GM18508 (cell line): ENCODE measurements around the gene CRTAP.
"Not testable (repeated sequence)": the region's sequence is repeated elsewhere in the genome, so short reads cannot be mapped to it uniquely, and the experiment has no call there.

ENCODE experiments used
- ATAC-seq: cut with Tn5 transposase; IDR thresholded peaks from one replicate; pipeline ENCODE4 v1.9.1; 2021; ENCODE audit warnings: moderate number of reproducible peaks; ENCODE audit not compliant: insufficient read depth, unreplicated experiment

The CRTAP gene

DNA sequence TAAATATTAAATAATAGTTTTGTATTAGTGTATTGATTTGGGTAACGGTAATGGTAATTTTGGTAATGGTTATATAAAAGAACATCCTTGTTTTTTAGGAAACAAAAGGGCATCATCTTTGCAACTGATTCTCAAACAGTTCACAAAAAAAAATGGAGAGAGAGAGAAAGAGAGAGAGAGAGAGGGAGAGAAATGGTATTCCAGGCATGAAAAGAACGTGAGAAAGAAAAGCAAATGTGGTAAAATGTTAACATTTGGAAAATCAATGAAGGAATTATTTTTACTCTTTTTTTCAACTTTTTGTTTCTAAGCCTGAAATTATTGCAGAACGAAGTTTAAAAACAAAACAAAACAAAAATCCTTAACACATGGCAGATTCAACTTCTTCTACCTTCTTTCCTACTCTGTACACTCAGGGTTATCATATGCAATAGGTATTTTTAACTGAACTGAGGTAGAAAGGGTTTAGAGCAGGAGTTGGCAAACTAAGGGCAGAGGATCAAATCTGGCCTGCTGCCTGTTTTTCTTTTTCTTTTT is 14.6 kb upstream of the CRTAP start:
- ATAC-seq, result no peak

DNA sequence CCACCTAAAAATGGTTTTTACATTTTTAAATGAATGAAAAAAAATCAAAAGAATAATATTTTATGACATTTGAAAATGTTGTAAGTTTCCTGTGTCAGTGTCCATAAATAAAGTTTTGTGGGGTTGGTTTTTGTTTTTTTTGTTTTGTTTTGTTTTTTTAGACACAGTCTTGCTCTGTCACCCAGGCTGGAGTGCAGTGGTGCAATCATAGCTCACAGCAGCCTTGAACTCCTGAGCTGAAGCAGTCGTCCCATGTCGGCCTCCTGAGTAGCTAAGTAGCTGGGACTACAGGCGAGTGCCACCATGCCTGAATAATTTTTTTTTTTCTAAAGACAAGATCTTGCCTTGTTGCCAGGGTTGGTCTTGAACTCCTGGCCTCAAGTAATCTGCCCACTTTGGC is 14.1 kb upstream of the CRTAP start:
- no peak for ATAC-seq

DNA sequence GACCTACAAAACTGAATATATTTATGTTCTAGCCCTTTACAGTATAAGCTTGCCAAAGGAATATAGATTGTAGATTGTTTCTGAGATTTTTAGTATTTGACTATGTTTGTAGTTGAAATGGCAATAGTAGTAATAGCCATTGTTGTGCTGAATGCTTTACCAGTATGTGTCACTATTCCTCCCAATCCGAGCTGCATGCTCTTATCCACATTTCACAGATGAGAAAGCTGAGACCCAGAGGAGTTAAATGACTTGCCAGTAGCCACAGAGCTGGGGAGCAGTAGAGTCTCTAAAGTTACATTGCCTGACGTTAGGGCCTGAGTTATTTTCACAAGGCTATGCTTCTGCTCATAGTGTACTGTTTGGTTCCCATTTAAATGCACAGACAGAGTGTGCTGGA is 13.6 kb upstream of the CRTAP start:
- ATAC-seq, result no peak

DNA sequence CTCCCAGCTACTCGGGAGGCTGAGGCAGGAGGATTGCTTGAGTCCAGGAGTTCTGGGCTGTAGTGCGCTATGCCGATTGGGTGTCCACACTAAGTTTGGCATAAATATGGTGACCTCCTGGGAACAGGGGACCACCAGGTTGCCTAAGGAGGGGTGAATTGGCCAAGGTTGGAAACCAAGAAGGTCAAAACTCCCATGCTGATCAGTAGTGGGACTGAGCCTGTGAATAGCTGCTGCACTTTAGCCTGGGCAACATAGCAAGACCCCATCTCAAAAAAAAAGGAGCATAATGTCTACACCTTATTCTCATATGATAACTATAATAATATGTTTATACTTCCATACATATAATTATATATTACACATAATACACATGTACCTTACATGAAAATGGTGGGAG is 10.8 kb upstream of the CRTAP start:
- ATAC-seq, result no peak

DNA sequence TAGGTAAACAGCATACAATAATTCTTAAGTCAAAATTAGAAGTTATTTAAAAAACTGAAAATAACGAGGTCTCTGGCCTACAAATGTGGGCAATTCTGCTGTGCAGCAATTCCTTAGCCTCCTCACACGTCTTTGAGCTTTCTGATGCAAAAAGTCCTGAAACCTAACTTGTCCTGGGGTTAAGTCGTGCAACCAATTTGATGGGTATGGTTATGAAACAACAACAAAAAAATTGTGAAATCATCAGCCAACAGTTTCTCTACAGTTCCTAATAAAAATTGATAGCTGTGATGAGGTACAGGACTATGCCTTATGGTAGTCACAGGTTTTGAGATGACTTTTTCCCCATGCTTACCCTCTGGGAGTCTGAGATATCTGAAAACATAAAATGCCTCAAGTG is 10.3 kb upstream of the CRTAP start:
- no peak for ATAC-seq

DNA sequence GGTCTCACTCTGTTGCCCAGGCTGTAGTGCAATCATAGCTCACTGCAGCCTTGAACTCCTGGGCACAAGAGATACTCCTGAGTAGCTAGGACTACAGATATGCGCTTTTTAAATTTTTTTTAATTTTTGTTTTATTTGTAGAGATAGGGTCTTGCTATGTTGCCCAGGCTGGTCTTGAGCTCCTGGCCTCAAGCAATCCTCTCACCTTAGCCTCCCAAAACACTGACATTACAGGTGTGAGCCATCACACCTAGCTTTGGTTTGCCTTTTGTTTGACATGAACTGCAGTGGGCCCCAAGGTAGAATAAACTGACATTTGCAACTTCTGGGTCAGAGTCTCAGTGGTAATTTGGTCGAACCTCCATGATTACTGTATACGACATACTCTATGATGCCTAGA is 9.0 kb upstream of the CRTAP start:
- no peak for ATAC-seq

DNA sequence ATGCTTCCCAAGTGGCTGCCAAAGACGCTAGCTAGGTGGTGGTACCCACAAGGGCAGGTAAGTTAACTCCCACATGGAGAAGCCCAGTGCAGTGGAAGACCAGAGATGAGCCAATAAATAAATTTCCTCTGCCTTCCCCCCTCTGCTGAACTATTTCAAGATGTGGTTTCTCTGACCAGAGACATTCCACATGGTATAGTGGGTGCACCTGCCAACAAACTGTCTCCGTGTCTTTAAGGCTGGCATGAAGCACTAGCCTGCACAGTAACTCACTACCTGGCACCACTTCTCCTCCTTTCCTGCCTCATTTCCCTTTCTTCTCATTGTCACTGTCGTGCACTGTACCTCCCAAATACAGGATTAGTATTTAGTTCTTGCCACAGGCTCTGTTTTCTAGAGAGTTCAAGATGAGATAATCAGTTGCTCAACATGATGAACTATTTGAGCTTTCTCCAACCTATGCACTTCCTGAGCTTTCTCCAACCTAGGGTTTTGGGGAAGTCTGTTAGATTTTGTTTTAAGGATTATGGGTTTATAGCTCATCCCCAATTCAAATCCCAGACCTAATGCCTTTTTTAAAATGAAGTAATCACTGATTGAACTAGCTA is 8.4 kb upstream of the CRTAP start:
- ATAC-seq, result no peak

DNA sequence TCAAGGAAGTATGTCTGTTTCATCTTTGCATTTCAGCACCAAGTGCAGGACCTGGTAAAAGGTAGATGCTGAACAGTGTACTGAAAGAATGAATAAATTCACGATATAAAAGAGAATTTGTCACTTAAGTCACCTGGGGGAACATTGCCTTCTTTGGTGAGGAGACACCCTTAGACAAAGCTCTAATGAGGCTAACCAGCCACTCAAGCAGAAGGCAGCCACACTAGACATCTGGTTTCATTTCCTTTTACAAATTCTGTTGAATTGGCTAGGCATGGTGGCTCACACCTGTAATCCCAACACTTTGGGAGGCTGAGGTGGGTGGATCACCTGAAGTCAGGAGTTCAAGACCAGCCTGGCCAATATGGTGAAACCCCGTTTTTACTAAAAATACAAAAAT is 7.0 kb upstream of the CRTAP start:
- not testable (repeated sequence) for ATAC-seq

DNA sequence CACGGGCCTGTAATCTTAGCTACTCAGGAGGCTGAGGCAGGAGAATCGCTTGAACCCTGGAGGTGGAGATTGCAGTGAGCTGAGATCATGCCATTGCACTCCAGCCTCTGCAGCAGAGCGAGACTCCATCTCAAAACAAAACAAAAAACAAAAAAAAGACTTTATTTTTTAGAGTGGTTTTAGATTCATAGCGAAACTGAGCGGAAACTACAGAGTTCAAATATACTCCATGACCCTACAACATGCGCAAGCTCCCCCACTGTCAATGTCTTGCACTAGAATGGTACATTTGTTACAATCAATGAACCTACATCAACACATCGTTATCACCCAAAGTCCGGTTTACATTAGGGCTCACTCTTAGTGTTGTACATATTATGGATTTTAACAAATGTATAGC is 2.2 kb upstream of the CRTAP start:
- peak; percentile 35 for ATAC-seq

DNA sequence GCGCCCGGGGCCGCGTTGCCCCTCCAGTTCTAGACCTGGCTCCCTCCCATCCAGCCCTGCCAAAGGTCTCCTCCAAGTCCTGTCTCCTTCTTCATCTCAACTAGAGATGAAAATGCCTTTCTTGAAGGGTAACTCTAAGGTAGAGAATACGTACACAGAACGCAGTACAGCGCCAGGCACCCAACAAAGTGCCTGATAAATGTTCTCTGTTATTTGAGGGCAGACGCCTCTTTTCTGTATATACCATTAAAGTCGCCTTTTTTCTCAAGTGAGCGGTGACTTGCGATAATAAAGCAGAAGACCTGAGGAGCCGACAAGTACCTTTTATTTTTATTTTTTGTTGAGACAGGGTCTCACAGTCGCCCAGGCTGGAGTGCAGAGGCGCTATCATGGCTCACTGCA is 809 bp downstream of the CRTAP start:
- ATAC-seq, result no peak

DNA sequence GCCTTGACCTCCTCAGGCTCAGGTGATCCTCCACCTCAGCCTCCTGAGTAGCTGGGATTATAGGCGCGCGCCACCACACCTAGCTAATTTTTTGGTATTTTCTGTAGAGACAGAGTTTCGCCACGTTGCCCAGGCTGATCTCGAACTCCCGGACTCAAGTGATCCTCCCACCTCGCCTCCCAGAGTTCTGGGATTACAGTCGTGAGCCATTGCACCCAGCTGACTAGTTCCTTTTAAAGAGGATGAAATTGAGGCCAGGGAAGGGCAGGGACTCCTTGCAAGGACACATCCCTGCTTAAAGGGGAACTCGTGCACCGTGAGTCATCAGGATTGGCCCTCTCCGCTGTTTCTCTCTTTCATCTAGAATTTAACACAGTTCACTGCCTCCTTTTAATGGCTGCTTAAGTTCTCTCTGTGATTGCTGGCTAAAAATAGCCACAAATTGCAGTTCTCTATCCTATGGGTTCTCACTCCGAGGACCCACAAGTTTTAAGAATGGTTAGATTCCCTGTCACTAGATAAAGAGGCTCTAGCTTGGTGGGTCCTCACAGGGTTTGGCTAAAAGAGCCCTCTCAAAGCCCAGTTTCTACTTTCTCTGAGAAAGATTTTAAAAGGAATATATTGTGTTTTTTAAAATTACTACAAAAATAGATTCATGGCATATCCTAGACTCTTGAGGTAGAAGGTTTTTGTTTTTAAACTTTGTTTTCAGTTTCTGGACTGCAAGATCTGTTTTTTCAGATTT is 1.4 kb downstream of the CRTAP start:
- ATAC-seq, result no peak

DNA sequence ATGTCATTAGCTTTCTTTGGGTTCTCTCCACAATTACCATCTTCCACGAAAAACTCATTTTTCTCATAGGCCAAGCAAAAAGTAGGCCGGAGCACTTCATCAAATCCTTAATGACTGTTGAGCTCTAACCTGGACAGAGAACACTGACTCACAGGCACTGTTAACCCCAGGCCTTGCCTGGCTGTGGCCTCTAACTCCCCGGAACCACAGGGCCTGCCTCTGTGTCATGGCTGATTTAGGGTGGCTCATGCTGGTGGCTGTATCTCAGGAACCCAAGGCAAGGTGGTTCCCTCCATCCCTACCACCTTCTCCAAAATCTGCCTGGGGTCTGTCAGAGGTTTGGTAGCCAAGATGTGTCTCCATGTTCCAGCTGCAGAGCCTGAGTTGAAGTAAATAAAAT is 3.6 kb downstream of the CRTAP start:
- no peak for ATAC-seq

DNA sequence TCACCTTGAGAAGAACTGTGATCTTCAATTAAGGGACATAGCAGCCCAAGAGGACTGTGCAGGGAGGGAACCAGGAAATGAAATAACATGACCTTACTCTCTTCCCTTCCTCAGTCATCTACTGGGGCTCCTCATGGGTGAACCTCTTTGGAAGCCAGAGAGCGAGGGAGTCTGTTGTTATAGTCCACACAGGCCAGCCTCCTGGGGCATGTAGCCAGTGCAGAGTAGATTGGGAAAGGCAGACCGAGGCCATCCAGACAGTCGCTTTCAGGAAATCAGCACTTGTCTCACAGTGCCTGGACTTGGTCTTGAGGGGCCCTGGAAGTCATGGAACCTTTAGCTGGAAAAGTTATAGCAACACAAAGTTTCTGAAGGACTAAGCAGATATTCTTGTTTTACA is 6.1 kb downstream of the CRTAP start:
- no peak for ATAC-seq

DNA sequence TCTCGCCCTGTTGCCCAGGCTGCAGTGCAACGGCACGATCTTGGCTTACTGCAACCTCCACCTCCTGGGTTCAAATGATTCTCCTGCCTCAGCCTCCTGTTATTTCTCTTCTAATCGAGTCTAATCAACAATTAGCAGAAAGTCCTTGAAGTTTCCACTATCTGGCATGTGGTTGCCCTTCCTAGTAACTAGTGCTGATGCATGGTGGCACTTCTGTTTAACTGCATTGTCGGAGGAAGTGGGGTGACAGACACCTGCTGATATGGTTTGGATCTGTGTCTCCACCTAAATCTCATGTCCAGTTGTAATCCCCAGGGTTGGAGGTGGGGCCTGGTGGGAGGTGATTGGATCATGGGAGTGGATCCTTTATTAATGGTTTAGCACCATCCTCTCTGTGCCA is 9.2 kb downstream of the CRTAP start:
- ATAC-seq, result no peak

DNA sequence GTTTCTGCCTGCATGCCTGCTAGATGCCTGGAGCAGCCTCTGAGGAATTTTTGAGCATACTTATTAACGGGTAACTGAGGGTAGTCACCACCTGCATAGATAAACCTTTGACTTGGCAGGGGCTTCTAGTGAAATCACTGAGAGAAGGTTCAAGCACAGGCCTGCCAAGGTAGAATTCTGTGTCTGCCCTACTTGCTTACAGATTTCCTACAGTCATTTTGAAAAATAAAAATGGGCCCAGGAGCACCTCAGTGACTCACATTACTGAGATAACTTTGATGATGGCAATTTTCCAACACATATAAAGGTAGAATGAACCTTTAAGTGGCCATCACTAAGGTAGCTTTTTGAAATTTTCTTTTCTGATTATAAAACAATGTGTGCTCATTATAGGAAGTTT is 10.8 kb downstream of the CRTAP start:
- no peak for ATAC-seq

DNA sequence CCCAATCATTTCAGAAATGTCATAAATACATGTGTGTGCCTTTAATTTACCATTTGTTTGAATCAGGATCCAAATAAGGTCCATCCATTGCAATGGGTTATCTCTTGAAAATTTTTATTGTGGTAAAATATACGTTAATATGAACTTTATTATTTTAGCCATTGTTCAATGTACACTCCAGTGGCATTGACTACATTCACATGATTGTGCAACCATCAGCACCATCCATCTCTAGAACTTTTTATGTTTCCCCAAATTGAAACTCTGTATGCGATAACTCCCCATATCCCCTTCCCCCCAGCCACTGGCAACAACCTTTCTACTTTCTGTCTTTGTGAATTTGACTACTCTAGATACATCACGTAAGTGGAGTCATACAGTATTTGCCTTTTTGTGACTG is 12.0 kb downstream of the CRTAP start:
- ATAC-seq, result no peak

DNA sequence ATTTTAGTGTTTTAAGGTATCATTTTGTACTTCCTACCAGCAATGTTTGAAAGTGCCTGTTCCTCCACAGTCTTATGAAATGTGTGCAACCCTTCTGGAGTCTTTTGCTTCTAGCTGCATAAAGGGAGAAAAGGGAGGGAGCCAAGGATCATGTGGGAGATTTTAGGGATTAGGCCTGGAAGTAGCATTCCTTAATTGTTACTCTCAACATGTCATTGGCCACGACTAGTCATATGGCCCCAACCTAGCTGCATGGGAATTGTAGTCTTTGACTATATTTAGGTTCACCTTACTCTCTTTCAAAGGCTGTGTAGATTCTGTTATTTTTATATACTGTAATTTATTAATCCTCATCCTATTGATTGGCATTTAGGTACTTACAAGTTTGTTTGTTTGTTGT is 14.9 kb downstream of the CRTAP start:
- ATAC-seq, result no peak

DNA sequence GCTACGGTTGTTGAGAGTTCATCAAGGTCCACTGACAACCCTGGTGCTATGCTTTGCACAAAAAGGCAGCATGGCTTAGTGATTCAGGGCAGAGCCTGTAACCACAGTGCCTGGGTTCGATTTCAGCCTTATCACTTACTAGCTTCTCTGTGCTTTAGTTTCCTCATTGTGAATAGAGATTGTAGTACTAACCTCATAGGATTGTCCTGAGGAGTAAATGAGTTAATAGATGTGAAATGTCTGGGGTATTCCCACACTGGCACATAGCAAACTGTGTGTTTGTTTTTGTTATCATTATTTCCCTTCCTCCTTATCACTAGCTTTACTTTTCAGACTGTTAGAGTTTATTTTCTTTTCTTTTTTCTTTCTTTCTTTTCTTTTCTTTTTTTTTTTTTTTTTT is 16.3 kb downstream of the CRTAP start:
- ATAC-seq, result no peak

DNA sequence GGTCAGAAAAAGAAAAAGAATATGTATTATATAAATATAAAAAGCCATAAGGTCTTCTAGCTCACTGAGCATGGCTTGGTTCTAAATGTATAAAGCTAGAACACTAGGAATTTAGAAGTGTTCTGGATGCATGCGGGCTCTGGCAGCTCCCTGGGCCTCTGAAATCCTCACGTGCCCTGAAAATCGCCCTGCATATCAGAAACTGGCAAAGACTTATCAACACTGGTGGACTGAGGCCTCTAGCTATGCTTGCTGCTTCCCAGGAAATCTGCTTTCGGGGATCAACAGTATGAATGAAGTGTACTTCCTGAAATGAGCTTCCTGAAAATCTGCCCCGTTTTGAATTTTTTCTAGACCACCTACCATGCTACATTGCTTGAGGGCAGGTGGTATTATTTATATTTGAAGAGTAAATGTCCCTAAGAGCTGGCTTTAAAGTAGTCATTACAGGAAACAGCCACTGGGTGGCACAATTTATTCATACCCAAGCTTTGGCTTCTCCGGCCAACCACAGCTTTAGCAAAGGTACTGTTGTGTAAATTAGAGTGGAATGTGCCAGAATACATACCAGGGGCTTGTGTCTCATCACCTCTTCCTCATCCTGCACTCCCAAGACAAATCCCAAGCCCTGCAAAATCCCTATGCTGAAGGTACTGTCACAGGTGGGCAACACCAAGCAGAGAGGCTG is 17.7 kb downstream of the CRTAP start:
- peak; percentile 71 for ATAC-seq

DNA sequence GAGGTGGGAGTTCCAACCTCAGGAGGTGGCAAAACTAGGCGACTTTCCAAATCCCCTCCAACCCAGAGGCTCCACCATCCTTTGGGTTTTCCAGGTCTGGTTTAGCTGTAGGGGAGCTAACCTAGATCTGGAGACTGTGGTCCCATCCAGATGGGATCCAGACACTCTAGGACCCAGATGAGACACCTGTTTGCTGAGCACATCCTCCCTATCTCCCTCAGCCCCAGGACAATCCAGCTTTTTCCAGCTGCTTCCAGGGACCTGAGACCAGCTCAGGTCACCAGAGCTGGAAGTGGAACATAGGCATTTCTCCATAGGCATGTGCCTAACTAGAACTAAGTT is 18.2 kb downstream of the CRTAP start:
- ATAC-seq, result no peak

DNA sequence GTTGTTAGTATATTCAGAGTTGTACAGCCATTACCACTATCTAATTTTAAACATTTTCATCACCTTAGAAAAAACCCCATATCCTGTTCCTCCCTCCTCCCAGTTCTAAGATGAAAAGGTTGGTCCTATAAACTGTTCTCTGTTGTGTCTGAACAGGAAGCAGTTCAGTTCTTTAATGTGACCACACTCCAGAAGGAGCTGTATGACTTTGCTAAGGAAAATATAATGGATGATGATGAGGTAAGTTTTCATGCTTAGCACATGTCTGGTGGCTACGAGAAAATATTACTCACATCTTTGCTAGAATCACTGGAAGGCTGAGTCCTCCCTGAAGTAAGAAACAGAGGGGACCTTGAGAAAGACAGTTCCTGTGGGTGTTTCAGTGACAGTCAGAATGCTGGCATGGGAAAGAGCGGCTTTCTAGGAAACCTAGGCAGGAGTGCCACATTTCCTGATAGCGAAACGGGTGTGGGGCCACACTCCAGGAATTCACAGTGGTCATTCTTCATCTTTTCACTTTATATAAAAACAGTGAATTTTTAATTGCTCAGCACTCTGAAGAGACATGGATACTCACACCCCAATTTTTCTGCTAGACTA is 20.3 kb downstream of the CRTAP start:
- no peak for ATAC-seq
